GM12878 (cell line): Measurements from ENCODE around the gene ARHGEF7. TPM values are rescaled to one million over a fixed set of nuclear protein-coding genes. Genes with fewer than 3 reads are reported as not detected.

ENCODE experiments used
- ATAC-seq: fragments of 200-7000 bp; cut with Tn5 transposase; 3 replicates; pipeline ENCODE4 v1.9.1; 2020; ENCODE audit warnings: mild to moderate bottlenecking, moderate library complexity
- BruUV-seq: library from RNA; stranded (reverse); fragments of 400-500 nt; replicated peaks from 2 replicates; lab custom pipeline; 2021; lab: Mats Ljungman, UMichigan
- CTCF ChIA-PET: fragments of 300-600 bp; sonication (Branson Sonifier 250); formaldehyde crosslinking; extraction: SDS; loops from one replicate; lab custom pipeline; 2021; ENCODE audit warnings: inconsistent platforms; lab: Yijun Ruan, JAX
- POLR2A ChIA-PET: fragments of 350-600 bp; formaldehyde crosslinking; extraction: SDS; loops from one replicate; lab custom pipeline; 2021; ENCODE audit warnings: inconsistent platforms; lab: Charles Lee
- RAD21 ChIA-PET: fragments of 300-600 bp; sonication (Branson Sonifier 250); formaldehyde crosslinking; loops from one replicate; lab custom pipeline; 2023; ENCODE audit warnings: antibody characterized with exemption; ENCODE audit not compliant: unreplicated experiment; lab: Charles Lee
- SMC1A ChIA-PET: fragments of 300-600 bp; sonication (Branson Sonifier 250); formaldehyde crosslinking; loops from one replicate; lab custom pipeline; 2023; ENCODE audit not compliant: unreplicated experiment, uncharacterized antibody; lab: Charles Lee
- DNase-seq: peaks from one replicate; pipeline ENCODE4 v3.0.0-alpha.2; 2011; ENCODE audit warnings: low read depth, low spot score
- FAIRE-seq: peaks from 3 replicates; lab custom pipeline; 2011; peaks lifted over from hg19 to GRCh38; lab: Jason Lieb, UNC
- H2AFZ ChIP-seq: 2 replicates; pipeline ENCODE4 v1.6.0; 2011; ENCODE audit warnings: low read depth, low read length, control low read depth; ENCODE audit not compliant: control insufficient read depth
- H3K27ac ChIP-seq: 2 replicates; pipeline ENCODE4 v1.5.1; 2011; ENCODE audit warnings: control low read depth; ENCODE audit not compliant: control insufficient read depth, insufficient read depth
- H3K27me3 ChIP-seq, 2 experiments: replicated peaks in 1 of 2; 2 replicates each; pipeline versions ENCODE4 v1.6.0 to v1.6.1; 2011; ENCODE audit warnings: low read length in 1 of 2; ENCODE audit not compliant: control insufficient read depth in 2 of 2, insufficient read depth in 2 of 2
- H3K36me3 ChIP-seq, 2 experiments: 2 replicates each; pipeline ENCODE4 v1.5.1; 2011; ENCODE audit warnings: low read length in 1 of 2; ENCODE audit not compliant: control insufficient read depth in 2 of 2, insufficient read depth in 2 of 2
- H3K4me1 ChIP-seq: 2 replicates; pipeline ENCODE4 v1.6.1; 2011; ENCODE audit warnings: mild to moderate bottlenecking, low read length, moderate library complexity, mixed read lengths; ENCODE audit not compliant: control insufficient read depth, insufficient read depth
- H3K4me2 ChIP-seq: 2 replicates; pipeline ENCODE4 v1.6.0; 2011; ENCODE audit warnings: control low read depth; ENCODE audit not compliant: control insufficient read depth, insufficient read depth
- H3K4me3 ChIP-seq: fragments of 200-600 bp; sonication (generic); 2 replicates; pipeline ENCODE4 v1.5.1; 2016
- H3K79me2 ChIP-seq: 2 replicates; pipeline ENCODE4 v1.6.0; 2011; ENCODE audit warnings: low read length; ENCODE audit not compliant: control insufficient read depth, insufficient read depth
- H3K9ac ChIP-seq: 2 replicates; pipeline ENCODE4 v1.8.0; 2011; ENCODE audit warnings: low read length, control low read depth, mixed read lengths; ENCODE audit not compliant: control insufficient read depth, insufficient read depth
- H3K9me3 ChIP-seq: replicated peaks from 3 replicates; pipeline ENCODE4 v1.5.1; 2011; ENCODE audit warnings: mild to moderate bottlenecking, low read length; ENCODE audit not compliant: control insufficient read depth, insufficient read depth
- H4K20me1 ChIP-seq: 2 replicates; pipeline ENCODE4 v1.6.0; 2011; ENCODE audit not compliant: control insufficient read depth, insufficient read depth
- ATF3 ChIP-seq: IDR thresholded peaks from 2 replicates; pipeline ENCODE4 v1.6.1; 2011; ENCODE audit warnings: low read depth, mild to moderate bottlenecking, low read length, moderate library complexity, borderline replicate concordance; ENCODE audit errors: extremely low read depth
- BHLHE40 ChIP-seq, 2 experiments: fragments of 450-650 bp in 1 of 2; IDR thresholded peaks; 2 replicates each; pipeline ENCODE4 v1.6.1; 2011 to 2017; ENCODE audit warnings: low read depth in 2 of 2, borderline replicate concordance in 1 of 2, improper control_type of control experiment in 1 of 2, low read length in 1 of 2, mild to moderate bottlenecking in 1 of 2
- CEBPB ChIP-seq, 2 experiments: fragments of 150-350 bp in 1 of 2; IDR thresholded peaks; 2 replicates each; pipeline ENCODE4 v1.6.1; 2012 to 2014; ENCODE audit warnings: low read depth in 2 of 2, low read length in 2 of 2, borderline replicate concordance in 1 of 2, inconsistent platforms in 1 of 2
- ELK1 ChIP-seq: IDR thresholded peaks from 2 replicates; pipeline ENCODE4 v1.6.1; 2012; ENCODE audit warnings: low read depth, low read length, improper control_type of control experiment
- ESRRA ChIP-seq: IDR thresholded peaks from 2 replicates; pipeline ENCODE4 v1.6.1; 2012; ENCODE audit warnings: mild to moderate bottlenecking, low read length, improper control_type of control experiment
- IKZF2 ChIP-seq, 2 experiments: fragments of 450-650 bp; IDR thresholded peaks; 2 replicates each; pipeline ENCODE4 v1.6.1; 2017; ENCODE audit warnings: mild to moderate bottlenecking in 2 of 2, moderate library complexity in 2 of 2
- JUNB ChIP-seq: IDR thresholded peaks from 2 replicates; pipeline ENCODE4 v1.6.1; 2016; ENCODE audit warnings: antibody characterized with exemption, mild to moderate bottlenecking
- MEF2A ChIP-seq: IDR thresholded peaks from 2 replicates; pipeline ENCODE4 v1.6.1; 2011; ENCODE audit warnings: low read depth, mild to moderate bottlenecking, low read length, moderate library complexity; ENCODE audit not compliant: insufficient read depth
- NFXL1 ChIP-seq: fragments of 450-650 bp; IDR thresholded peaks from 2 replicates; pipeline ENCODE4 v1.6.1; 2017; ENCODE audit warnings: antibody characterized with exemption, mild to moderate bottlenecking, borderline replicate concordance
- POLR2A ChIP-seq: IDR thresholded peaks from 2 replicates; pipeline ENCODE4 v1.6.1; 2011; ENCODE audit warnings: low read depth, mild to moderate bottlenecking, low read length
- POLR2AphosphoS2 ChIP-seq: IDR thresholded peaks from 2 replicates; pipeline ENCODE4 v1.6.1; 2011; ENCODE audit warnings: low read depth, mild to moderate bottlenecking, low read length, improper control_type of control experiment, moderate library complexity
- RAD51 ChIP-seq: fragments of 450-650 bp; IDR thresholded peaks from 2 replicates; pipeline ENCODE4 v1.6.1; 2016; ENCODE audit warnings: moderate library complexity, mild to moderate bottlenecking, inconsistent platforms
- RB1 ChIP-seq: fragments of 450-650 bp; formaldehyde crosslinking; IDR thresholded peaks from 2 replicates; pipeline ENCODE4 v1.6.1; 2017; ENCODE audit warnings: mild to moderate bottlenecking, borderline replicate concordance
- RBBP5 ChIP-seq: fragments of 200-600 bp; sonication (generic); conservative IDR thresholded peaks from 2 replicates; pipeline ENCODE4 v1.6.1; 2016
- SP1 ChIP-seq: IDR thresholded peaks from one replicate; pipeline ENCODE4 v1.6.1; 2011; ENCODE audit warnings: low read depth, low read length
- USF2 ChIP-seq: IDR thresholded peaks from 2 replicates; pipeline ENCODE4 v1.6.1; 2011; ENCODE audit warnings: low read depth, low read length, improper control_type of control experiment, borderline replicate concordance
- ZBTB11 ChIP-seq: fragments of 450-650 bp; formaldehyde crosslinking; IDR thresholded peaks from 2 replicates; pipeline ENCODE4 v1.5.0; 2022; ENCODE audit warnings: mild to moderate bottlenecking, missing genetic modification characterization
- ZNF207 ChIP-seq: fragments of 450-650 bp; IDR thresholded peaks from 2 replicates; pipeline ENCODE4 v1.6.1; 2014; ENCODE audit warnings: antibody characterized with exemption, mild to moderate bottlenecking, borderline replicate concordance
- WGBS: methylation state at CpG from one replicate; pipeline ENCODE4 v1.1.6; 2016; ENCODE audit warnings: low lambda C conversion rate; ENCODE audit not compliant: insufficient replicate concordance, insufficient coverage; ENCODE audit errors: missing lambda C conversion rate; 5-methylcytosine and 5-hydroxymethylcytosine counted together
- in situ Hi-C: fragments of 300-500 bp; cut with MboI; formaldehyde crosslinking; loops from 9 replicates; pipeline ENCODE4 v1.14.3; 2018; ENCODE audit warnings: mixed read lengths
- intact Hi-C: fragments of 100-400 bp; cut with micrococcal nuclease; formaldehyde crosslinking; loops from one replicate; pipeline ENCODE4 v1.14.2; 2022; ENCODE audit not compliant: unreplicated experiment
- polyA plus RNA-seq, 11 experiments: library from polyadenylated mRNA; depleted of rRNA in 4 of 11; unstranded in 6 of 11; stranded (reverse) in 5 of 11; fragments of >200 nt; fragmentation: Nextera tagmentation in 4 of 11; fragmentation: Illumina TruSeq in 1 of 11; extraction: Ambion mirVana in 4 of 11; extraction: Trizol in 1 of 11; gene quantifications; 1 replicate in 1 of 11; 2 replicates in 10 of 11; pipeline versions ENCODE4 v1.2.1 to v1.2.3, GENCODE V29; 2011 to 2016; ENCODE audit warnings: inconsistent platforms in 2 of 11, missing spikeins in 2 of 11, low read depth in 1 of 11
- total RNA-seq, 4 experiments: library from RNA; depleted of rRNA in 3 of 4; stranded (reverse); fragments of >200 nt in 3 of 4; fragmentation: Illumina TruSeq in 1 of 4; extraction: Trizol in 1 of 4; gene quantifications; 2 replicates each; pipeline versions ENCODE4 v1.2.1 to v1.2.3, GENCODE V29; 2013 to 2021

The ARHGEF7 gene
- total and polyA plus RNA-seq, 10 of the 15 experiments (the other 5 are each of a cell fraction or from before 2014, with no cell fraction given): 4.7 to 65.5 (median 36.6) TPM

- TF ChIP-seq RAD51 (no peak), ZNF207 (no peak), RB1 (no peak), BHLHE40 (IDR thresholded peaks at IDR 0.05; ENCODE audit: borderline replicate concordance in 1 of 2, low read depth in 2 of 2, low read length in 1 of 2) (no peak)
These were observed 140.2 kb downstream of the ARHGEF7 start (continued) for GRCh38 chr13:111255228-111255790.

- RAD21 ChIA-PET: no interaction called here
- no peak for ATAC-seq
- Histone ChIP-seq H3K4me1 (no peaks in the 10 kb centered on the region), H4K20me1 (no peaks in the 10 kb centered on the region; the same call in 1 of the 2 replicates), H3K36me3 (peaks cover 23 to 36% of the 10 kb centered on the region in 2 experiments), H2AFZ (no peak overlapping the region), H3K79me2 (no peaks in the 10 kb centered on the region; the same call in 1 of the 2 replicates)
- in situ Hi-C loops: no loop called here
- no peak for TF ChIP-seq POLR2A
- TF ChIP-seq BHLHE40 (IDR thresholded peaks at IDR 0.05; ENCODE audit: borderline replicate concordance in 1 of 2, low read depth in 2 of 2, low read length in 1 of 2): no peak
- TF ChIP-seq USF2: no peak
- no peak for TF ChIP-seq ZBTB11 (CRISPR knock-in tag)
- no peak for TF ChIP-seq ELK1
- TF ChIP-seq POLR2AphosphoS2: no peak
- TF ChIP-seq IKZF2 (IDR thresholded peaks at IDR 0.05): no peak
- TF ChIP-seq ESRRA: no peak
- no peak for TF ChIP-seq JUNB
- no peak for TF ChIP-seq NFXL1
- no peak for TF ChIP-seq CEBPB (IDR thresholded peaks at IDR 0.05; ENCODE audit: borderline replicate concordance in 1 of 2, low read depth in 2 of 2, low read length in 2 of 2)
- no peak for TF ChIP-seq MEF2A
- no peak for TF ChIP-seq SP1
- no peak for TF ChIP-seq ATF3
- no peak for TF ChIP-seq RBBP5
- TF ChIP-seq, all 136 proteins: peak for 0
- DNase-seq: no peak
- no peaks in the 10 kb centered on the region for H3K27me3 ChIP-seq
- FAIRE-seq: no peak
- no peak overlapping the region for H3K4me2 ChIP-seq
- no peak overlapping the region for H3K27ac ChIP-seq
- intact Hi-C loops: no loop called here
- BruUV-seq: no TSS peak
- H3K9me3 ChIP-seq: no peaks in the 10 kb centered on the region; the same call in 2 of the 3 replicates
- CTCF ChIA-PET: no interaction called here
- no peak overlapping the region for H3K9ac ChIP-seq
- SMC1A ChIA-PET: interaction anchor here (1.2 to 1.3 kb wide), 2 partner anchors 19 to 28 kb away, joined by 3 to 4 read pairs; no protein-coding TSS in a partner anchor
- POLR2A ChIA-PET: interaction anchor here (0.5 kb wide), 1 partner anchor 8 kb away, joined by 7 read pairs; no protein-coding TSS in a partner anchor
- no peak overlapping the region for H3K4me3 ChIP-seq
- WGBS: 94% methylated on average over 8 of the region's 8 CpGs
These were observed 141.3 kb downstream of the ARHGEF7 start for GRCh38 chr13:111256458-111256857.
